Muscle of arm (tissue), 12 donors: ENCODE data around the gene AFMID. TPM values are rescaled to one million over a fixed set of nuclear protein-coding genes. Genes with fewer than 3 reads are reported as not detected.
A peak's percentile ranks its signal among the peaks of the same experiment; 100 is the strongest.

Experiments
- DNase-seq: peaks from one replicate; pipeline ENCODE4 v3.0.0-alpha.2; 2013
- polyA plus RNA-seq, 12 donors: library from polyadenylated mRNA; unstranded; fragments of 120-200 nt; gene quantifications; one replicate each; pipeline ENCODE4 v1.2.1, GENCODE V29; 2013; ENCODE audit not compliant: insufficient read length in 12 of 12

AFMID gene
- polyA plus RNA-seq, 12 donors = 26.1 to 49.6 (median 32.4) TPM; not detected in 1

GRCh38 chr17:78175643-78175981, 11.6 kb upstream of the AFMID start:
- DNase-seq = no peak

- DNase-seq = peak; percentile 65
These were observed 10.6 kb upstream of the AFMID start for GRCh38 chr17:78176548-78177025.

GRCh38 chr17:78179372-78179771, 7.8 kb upstream of the AFMID start:
- DNase-seq = no peak

- no peak for DNase-seq
These were observed 7.1 kb upstream of the AFMID start for GRCh38 chr17:78180083-78180482.

- DNase-seq = no peak
These were observed 6.7 kb upstream of the AFMID start for GRCh38 chr17:78180508-78180907.

- no peak for DNase-seq
These were observed 4.7 kb upstream of the AFMID start for GRCh38 chr17:78182504-78182903.

- no peak for DNase-seq
These were observed 3.2 kb upstream of the AFMID start for GRCh38 chr17:78183916-78184315.

GRCh38 chr17:78184351-78184750, 2.8 kb upstream of the AFMID start:
- DNase-seq = no peak

GRCh38 chr17:78184868-78185267, 2.3 kb upstream of the AFMID start:
- DNase-seq = no peak

- no peak for DNase-seq
These were observed 1.0 kb upstream of the AFMID start for GRCh38 chr17:78185981-78186691.

- DNase-seq = no peak
These were observed 9.6 kb downstream of the AFMID start for GRCh38 chr17:78196716-78197115.

GRCh38 chr17:78197147-78197832, 10.1 kb downstream of the AFMID start:
- DNase-seq = no peak

GRCh38 chr17:78200451-78200850, 13.3 kb downstream of the AFMID start:
- DNase-seq = no peak

GRCh38 chr17:78202666-78203065, 15.5 kb downstream of the AFMID start:
- no peak for DNase-seq

- DNase-seq = no peak
These were observed 17.4 kb downstream of the AFMID start for GRCh38 chr17:78204387-78205123.

GRCh38 chr17:78205124-78205775, 18.1 kb downstream of the AFMID start:
- no peak for DNase-seq

GRCh38 chr17:78206298-78206697, 19.1 kb downstream of the AFMID start:
- DNase-seq = no peak

GRCh38 chr17:78208486-78208885, 21.3 kb downstream of the AFMID start:
- DNase-seq = no peak

- DNase-seq = no peak
These were observed 22.9 kb downstream of the AFMID start for GRCh38 chr17:78210111-78210510.

GRCh38 chr17:78211032-78211431, 23.9 kb downstream of the AFMID start:
- no peak for DNase-seq

- peak; percentile 81 for DNase-seq
These were observed 27.0 kb downstream of the AFMID start, which contains the start of gene BIRC5 for GRCh38 chr17:78214016-78214705. BIRC5 (plus strand) TSS chr17:78214253; CDS start chr17:78214317, 64 bp downstream.

- DNase-seq = no peak
These were observed 27.5 kb downstream of the AFMID start for GRCh38 chr17:78214706-78215061.
